HG03575 (cell line): ENCODE results near the gene NR6A1.

Source experiments
- ATAC-seq: cut with Tn5 transposase; IDR thresholded peaks from one replicate; pipeline ENCODE4 v1.9.1; 2021; ENCODE audit not compliant: unreplicated experiment, insufficient number of reproducible peaks, low FRiP score; ENCODE audit errors: extremely low read depth

NR6A1 gene

GRCh38 chr9:124477648-124478285 is 293.3 kb downstream of the NR6A1 start:
- no peak for ATAC-seq

GRCh38 chr9:124477211-124477647 is 293.9 kb downstream of the NR6A1 start:
- no peak for ATAC-seq

- ATAC-seq, result no peak
Measured at GRCh38 chr9:124475868-124476690, 295.0 kb downstream of the NR6A1 start.

GRCh38 chr9:124475158-124475867 is 295.8 kb downstream of the NR6A1 start:
- no peak for ATAC-seq

GRCh38 chr9:124474151-124474550 is 297.0 kb downstream of the NR6A1 start:
- no peak for ATAC-seq

- ATAC-seq, result no peak
Measured at GRCh38 chr9:124473310-124473709, 297.8 kb downstream of the NR6A1 start.

- ATAC-seq, result no peak
Measured at GRCh38 chr9:124472770-124473169, 298.3 kb downstream of the NR6A1 start.

GRCh38 chr9:124471761-124472160 is 299.4 kb downstream of the NR6A1 start:
- no peak for ATAC-seq

GRCh38 chr9:124470726-124471125 is 300.4 kb downstream of the NR6A1 start:
- no peak for ATAC-seq

- no peak for ATAC-seq
Measured at GRCh38 chr9:124470306-124470705, 300.8 kb downstream of the NR6A1 start.

GRCh38 chr9:124469011-124469832 is 301.9 kb downstream of the NR6A1 start:
- no peak for ATAC-seq

- no peak for ATAC-seq
Measured at GRCh38 chr9:124468061-124468740, 302.9 kb downstream of the NR6A1 start.

- no peak for ATAC-seq
Measured at GRCh38 chr9:124467410-124468060, 303.6 kb downstream of the NR6A1 start.
